Measurements from ENCODE around the gene IL10.
A peak's percentile ranks its signal among the peaks of the same experiment; 100 is the strongest.
"Not testable (repeated sequence)": the region's sequence is repeated elsewhere in the genome, so short reads cannot be mapped to it uniquely, and the experiment has no call there.

Gene IL10

GRCh38 chr1:206765771-206766170 is 6.5 kb downstream of the IL10 start:
- DNase-seq (ENCODE audit: low read depth): not testable (repeated sequence)

GRCh38 chr1:206762741-206763364 is 9.4 kb downstream of the IL10 start:
- not testable (repeated sequence) for DNase-seq (ENCODE audit: low read depth)

- no peak for DNase-seq (ENCODE audit: low read depth)
Measured at GRCh38 chr1:206761159-206761768, 11.0 kb downstream of the IL10 start.

- no peak for DNase-seq (ENCODE audit: low read depth)
Measured at GRCh38 chr1:206760590-206760989, 11.7 kb downstream of the IL10 start.

GRCh38 chr1:206757524-206758266 is 14.6 kb downstream of the IL10 start:
- DNase-seq (ENCODE audit: low read depth): no peak

- DNase-seq (ENCODE audit: low read depth): no peak
Measured at GRCh38 chr1:206754011-206754410, 18.3 kb downstream of the IL10 start.

GRCh38 chr1:206753141-206753540 is 19.2 kb downstream of the IL10 start:
- no peak for DNase-seq (ENCODE audit: low read depth)

GRCh38 chr1:206752481-206752880 is 19.8 kb downstream of the IL10 start:
- no peak for DNase-seq (ENCODE audit: low read depth)

GRCh38 chr1:206751891-206752290 is 20.4 kb downstream of the IL10 start:
- no peak for DNase-seq (ENCODE audit: low read depth)

- no peak for DNase-seq (ENCODE audit: low read depth)
Measured at GRCh38 chr1:206748348-206749030, 23.8 kb downstream of the IL10 start.

GRCh38 chr1:206745301-206745700 is 27.0 kb downstream of the IL10 start:
- DNase-seq (ENCODE audit: low read depth): no peak

- no peak for DNase-seq (ENCODE audit: low read depth)
Measured at GRCh38 chr1:206744683-206745082, 27.6 kb downstream of the IL10 start.

GRCh38 chr1:206742719-206743383 is 29.4 kb downstream of the IL10 start:
- no peak for DNase-seq (ENCODE audit: low read depth)

GRCh38 chr1:206741142-206741701 is 31.1 kb downstream of the IL10 start:
- no peak for DNase-seq (ENCODE audit: low read depth)

- DNase-seq (ENCODE audit: low read depth): no peak
Measured at GRCh38 chr1:206739411-206740076, 32.8 kb downstream of the IL10 start.

GRCh38 chr1:206738370-206739366 is 33.6 kb downstream of the IL10 start:
- no peak for DNase-seq (ENCODE audit: low read depth)

GRCh38 chr1:206737729-206738201 is 34.5 kb downstream of the IL10 start:
- DNase-seq (ENCODE audit: low read depth): no peak

- DNase-seq (ENCODE audit: low read depth): peak; percentile 25
Measured at GRCh38 chr1:206736878-206737728, 35.2 kb downstream of the IL10 start.

- no peak for DNase-seq (ENCODE audit: low read depth)
Measured at GRCh38 chr1:206735553-206736031, 36.7 kb downstream of the IL10 start.

Measured in activated T-cell treated with anti-CD3 and anti-CD28 coated beads for 1 hour (primary cell).